Mucosa of rectum (tissue), 2 donors: ENCODE measurements around the gene COMT.
"Not testable (repeated sequence)": the region's sequence is repeated elsewhere in the genome, so short reads cannot be mapped to it uniquely, and the experiment has no call there.

ENCODE experiments used
- H3K27ac ChIP-seq, 2 donors: one replicate each; pipeline ENCODE4 v1.7.0; 2013; ENCODE audit warnings: inconsistent platforms in 2 of 2, low read depth in 2 of 2, low read length in 2 of 2
- H3K27me3 ChIP-seq, 2 donors: one replicate each; pipeline ENCODE4 v1.7.0; 2013; ENCODE audit warnings: low read length in 2 of 2; ENCODE audit not compliant: control insufficient read depth in 2 of 2, insufficient read depth in 2 of 2
- H3K36me3 ChIP-seq, 2 donors: one replicate each; pipeline ENCODE4 v1.7.0; 2013; ENCODE audit warnings: low read length in 2 of 2; ENCODE audit not compliant: control insufficient read depth in 2 of 2, insufficient read depth in 2 of 2
- H3K4me1 ChIP-seq, 2 donors: one replicate each; pipeline ENCODE4 v1.7.0; 2013; ENCODE audit warnings: low read length in 2 of 2, mild to moderate bottlenecking in 1 of 2; ENCODE audit not compliant: control insufficient read depth in 2 of 2, insufficient read depth in 2 of 2
- H3K4me3 ChIP-seq, 2 donors: one replicate each; pipeline ENCODE4 v1.7.0; 2013; ENCODE audit warnings: low read length in 2 of 2
- H3K9ac ChIP-seq, 2 donors: one replicate each; pipeline ENCODE4 v1.7.0; 2013; ENCODE audit warnings: low read length in 2 of 2, low read depth in 1 of 2, mild to moderate bottlenecking in 1 of 2
- H3K9me3 ChIP-seq, 2 donors: one replicate each; pipeline ENCODE4 v1.7.0; 2013; ENCODE audit warnings: low read length in 2 of 2; ENCODE audit not compliant: control insufficient read depth in 2 of 2
- donor health status: healthy.
- donor health status: Normal muscosa, but diverticular disease.

Gene COMT

DNA sequence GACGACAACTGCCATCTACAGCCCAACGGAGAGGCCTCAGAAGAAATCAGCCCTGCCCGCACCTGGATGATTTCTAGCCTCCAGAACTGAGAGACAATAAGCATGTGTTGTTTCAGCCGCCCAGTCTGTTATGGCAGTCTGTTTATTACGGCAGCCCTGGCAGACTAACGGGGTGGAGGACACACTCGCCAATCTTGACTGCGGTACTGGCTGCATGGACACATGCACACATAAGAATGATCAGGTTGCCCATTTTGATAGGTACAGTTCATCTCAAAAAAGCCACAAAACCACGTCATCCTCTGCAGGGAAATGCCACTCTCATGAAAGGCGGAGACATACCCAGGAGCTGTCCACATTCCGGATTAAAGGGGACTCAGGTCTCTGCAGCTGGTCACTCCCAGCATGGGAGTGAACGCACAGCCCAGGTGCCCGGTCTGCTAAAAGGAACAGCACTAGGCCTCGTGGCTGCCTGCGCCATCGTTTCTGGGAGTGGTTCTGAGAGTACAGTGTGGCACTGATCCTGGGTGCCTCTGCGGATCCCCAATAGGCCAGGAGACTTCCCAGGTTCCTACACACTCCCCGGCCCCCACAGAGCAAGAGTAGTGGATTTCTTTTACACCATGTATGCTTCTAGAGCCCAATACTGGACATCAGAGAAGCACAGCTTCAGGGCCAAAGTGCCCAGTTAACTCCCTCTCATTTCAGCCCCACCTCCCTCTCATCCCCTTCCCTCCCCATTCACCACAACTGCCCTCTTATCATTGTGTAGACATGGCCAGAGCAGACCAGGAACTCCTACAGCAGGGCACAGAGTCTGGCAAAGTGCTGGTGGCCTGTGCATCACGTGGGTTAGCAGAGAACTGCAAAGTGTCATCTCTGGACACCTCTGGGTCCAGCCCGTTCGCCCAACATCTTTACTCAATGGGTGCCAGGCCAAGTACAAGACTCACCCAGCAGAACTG lies 11.7 kb upstream of the COMT start:
- no peak overlapping the region for H3K9ac ChIP-seq
- H3K4me3 ChIP-seq: no peak overlapping the region
- no peaks in the 10 kb centered on the region for H3K36me3 ChIP-seq
- H3K9me3 ChIP-seq: no peaks in the 10 kb centered on the region
- no peak overlapping the region for H3K27ac ChIP-seq
- no peaks in the 10 kb centered on the region for H3K4me1 ChIP-seq
- H3K27me3 ChIP-seq: no peaks in the 10 kb centered on the region

DNA sequence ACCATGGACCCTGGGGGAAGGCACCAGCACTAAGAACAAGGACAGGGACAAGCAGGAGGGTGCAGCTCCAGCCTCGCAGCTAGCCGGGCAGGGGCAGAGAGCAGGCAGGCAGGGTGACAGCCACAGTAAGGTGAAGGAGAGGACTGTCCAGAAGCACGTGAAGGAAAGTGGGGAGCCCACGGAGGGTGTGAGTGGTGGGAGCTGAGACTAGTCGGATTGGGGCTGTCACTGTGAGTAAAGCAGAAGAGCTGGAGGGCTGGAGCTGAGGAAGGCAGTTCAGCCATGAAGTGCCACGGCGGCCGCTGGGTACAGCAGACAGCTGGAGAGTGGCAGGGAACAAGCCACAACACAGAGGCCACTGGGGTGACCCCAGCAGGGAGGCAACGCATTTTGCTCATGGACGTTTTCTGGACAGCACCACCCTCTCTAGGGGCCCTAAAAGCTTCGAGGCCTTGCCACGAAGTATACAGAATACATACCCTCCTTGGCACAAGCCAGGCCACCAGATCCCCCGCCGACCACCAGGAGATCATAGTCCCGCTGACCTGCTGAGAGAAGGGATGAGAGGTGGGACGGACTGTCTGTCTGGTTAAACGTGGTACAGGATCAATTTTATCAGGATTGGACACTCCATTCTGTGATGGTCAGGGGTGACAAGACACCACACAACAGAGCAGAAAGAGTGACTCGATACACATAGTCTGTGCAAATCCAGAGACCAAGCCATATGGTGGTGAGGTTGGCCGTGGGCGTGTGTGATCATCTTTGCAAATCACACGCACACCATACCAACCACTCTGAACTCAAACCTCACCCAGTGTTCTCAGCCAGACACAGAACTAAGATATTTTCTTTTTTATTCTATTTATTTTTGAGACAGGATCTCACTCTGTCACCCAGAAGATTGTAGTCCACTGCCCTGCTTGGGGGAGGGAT lies 10.8 kb upstream of the COMT start:
- Histone ChIP-seq H3K36me3 (no peaks in the 10 kb centered on the region), H3K9me3 (no peaks in the 10 kb centered on the region), H3K27ac (no peak overlapping the region), H3K4me1 (no peaks in the 10 kb centered on the region), H3K4me3 (no peak overlapping the region), H3K27me3 (no peaks in the 10 kb centered on the region), H3K9ac (no peak overlapping the region)

DNA sequence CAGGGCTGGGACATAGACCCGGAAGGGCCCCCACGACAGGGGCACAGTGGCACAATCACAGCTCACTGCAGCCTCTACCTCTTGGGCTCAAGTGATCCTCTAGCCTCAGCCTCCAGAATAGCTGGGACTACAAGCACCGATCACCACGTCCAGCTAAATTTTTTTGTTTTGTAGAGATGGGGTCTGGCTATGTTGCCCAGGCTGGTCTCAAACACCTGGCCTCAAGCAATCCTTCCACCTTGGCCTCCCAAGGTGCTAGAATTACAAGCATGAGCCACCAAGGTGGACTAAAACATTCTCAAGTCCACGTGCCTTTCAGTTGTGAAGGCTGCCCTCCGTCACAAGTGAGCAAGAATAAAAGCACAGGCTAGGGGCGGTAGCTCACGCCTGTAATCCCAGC lies 10.1 kb upstream of the COMT start:
- Histone ChIP-seq H3K36me3 (no peaks in the 10 kb centered on the region), H3K4me3 (no peak overlapping the region), H3K4me1 (no peaks in the 10 kb centered on the region), H3K9ac (no peak overlapping the region), H3K27ac (no peak overlapping the region), H3K9me3 (no peaks in the 10 kb centered on the region), H3K27me3 (no peaks in the 10 kb centered on the region)

DNA sequence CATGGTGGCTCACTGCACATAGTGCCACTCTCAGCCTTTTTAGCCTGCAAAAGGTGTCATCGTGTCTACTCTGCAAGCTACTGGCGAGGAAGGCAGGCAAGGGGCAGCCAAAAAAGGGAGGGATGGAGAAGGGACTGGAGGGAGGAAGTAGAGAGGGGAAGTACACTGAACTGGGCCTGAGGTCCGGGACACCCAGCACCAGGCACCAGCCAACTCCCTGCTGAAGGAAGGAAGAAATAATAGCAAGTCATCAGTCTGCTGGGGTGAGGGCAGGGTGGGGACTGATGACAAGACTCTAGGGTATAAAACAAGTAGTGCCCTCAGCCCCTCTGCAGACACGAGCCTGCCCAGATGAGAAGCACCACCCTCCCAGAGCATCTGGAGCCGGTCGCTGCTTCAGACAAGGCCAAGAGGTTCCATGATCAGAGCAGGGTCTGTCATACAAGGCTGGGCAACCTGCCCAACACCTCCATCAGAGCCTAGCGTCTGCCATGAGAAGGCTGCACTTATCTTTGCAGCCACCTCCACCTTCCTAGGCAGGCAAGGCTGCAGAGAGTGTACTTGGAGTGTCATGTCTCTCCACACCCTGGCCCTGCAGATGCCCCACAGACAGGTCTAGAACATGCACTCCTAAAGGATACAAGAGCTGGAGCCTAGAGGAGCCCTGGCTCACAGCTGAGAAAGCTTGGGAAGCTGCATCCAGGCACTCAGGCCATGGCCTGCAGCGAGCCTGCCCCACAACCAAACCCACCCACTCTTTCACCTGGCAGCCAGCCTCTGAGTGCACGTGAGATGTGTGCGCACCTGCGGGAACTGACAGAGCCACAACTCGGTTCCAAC lies 9.0 kb upstream of the COMT start:
- Histone ChIP-seq H3K9ac (no peak overlapping the region), H3K4me3 (no peak overlapping the region), H3K27me3 (no peaks in the 10 kb centered on the region), H3K36me3 (no peaks in the 10 kb centered on the region), H3K27ac (no peak overlapping the region), H3K4me1 (no peaks in the 10 kb centered on the region), H3K9me3 (no peaks in the 10 kb centered on the region)

DNA sequence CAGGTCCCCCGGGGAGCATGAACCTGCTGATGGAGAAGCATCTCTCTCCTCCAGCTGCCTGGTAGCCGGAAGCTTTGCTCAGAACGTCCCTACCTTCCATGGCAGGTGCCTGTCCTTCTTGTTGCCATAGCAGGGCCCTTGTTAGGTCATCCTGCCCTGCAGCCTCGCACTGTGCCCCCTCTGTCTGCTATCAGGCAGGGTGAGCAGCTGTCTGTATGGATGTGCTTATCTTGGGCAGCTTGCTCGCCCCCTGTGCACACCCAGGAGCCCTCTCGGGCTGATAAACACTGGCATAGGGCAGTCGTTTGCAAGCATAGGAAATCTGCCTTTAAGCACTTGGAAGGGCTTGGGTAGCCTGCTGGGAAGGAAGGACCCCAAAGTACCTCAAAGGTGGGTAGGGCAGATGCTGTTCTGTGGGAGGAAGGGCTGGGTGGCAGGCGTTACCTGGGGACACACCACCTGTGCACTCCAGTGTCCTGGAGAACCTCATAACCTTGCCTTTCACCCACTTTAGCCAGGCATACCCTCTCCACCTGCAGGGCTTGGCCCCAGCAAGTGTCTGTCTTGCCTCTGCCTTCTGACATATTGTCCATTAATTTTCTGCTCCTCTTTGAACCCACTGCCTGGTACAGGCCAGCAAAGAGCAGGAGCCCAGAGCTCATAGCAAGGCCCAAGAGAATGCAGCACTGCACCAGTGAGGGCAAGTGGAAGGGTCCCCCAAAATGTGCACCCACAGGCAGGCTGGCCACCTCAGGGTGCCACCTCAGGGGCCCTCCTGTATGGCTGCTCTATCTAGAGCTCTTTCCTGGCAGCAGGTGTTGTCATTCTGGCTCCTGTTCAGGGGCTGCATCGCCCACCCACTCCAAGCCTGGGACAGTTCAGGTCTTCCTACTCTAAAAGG lies 8.0 kb upstream of the COMT start:
- Histone ChIP-seq H3K4me1 (no peaks in the 10 kb centered on the region), H3K9ac (no peak overlapping the region), H3K9me3 (no peaks in the 10 kb centered on the region), H3K27ac (no peak overlapping the region), H3K4me3 (no peak overlapping the region), H3K36me3 (no peaks in the 10 kb centered on the region), H3K27me3 (no peaks in the 10 kb centered on the region)

DNA sequence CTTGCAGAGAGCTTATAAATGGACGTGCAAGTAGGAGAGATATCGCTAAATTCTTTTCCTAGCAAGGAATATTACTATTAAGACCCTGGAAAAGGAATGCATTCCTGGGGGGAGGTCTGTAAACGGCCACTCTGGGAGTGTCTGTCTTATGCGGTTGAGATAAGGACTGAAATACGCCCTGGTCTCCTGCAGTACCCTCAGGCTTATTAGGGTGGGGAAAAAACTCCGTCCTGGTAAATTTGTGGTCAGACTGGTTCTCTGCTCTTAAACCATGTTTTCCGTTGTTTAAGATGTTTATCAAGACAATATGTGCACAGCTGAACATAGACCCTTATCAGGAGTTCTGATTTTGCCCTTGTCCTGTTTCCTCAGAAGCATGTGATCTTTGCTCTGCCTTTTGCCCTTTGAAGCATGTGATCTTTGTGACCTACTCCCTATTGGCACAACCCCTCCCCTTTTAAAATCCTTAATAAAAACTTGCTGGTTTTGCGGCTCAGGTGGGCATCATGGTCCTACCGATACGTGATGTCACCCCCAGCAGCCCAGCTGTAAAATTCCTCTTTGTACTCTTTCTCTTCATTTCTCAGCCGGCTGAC lies 6.4 kb upstream of the COMT start:
- not testable (repeated sequence) for H3K4me1 ChIP-seq, H3K4me3 ChIP-seq, H3K27ac ChIP-seq, H3K9me3 ChIP-seq, H3K36me3 ChIP-seq, H3K27me3 ChIP-seq, H3K9ac ChIP-seq

DNA sequence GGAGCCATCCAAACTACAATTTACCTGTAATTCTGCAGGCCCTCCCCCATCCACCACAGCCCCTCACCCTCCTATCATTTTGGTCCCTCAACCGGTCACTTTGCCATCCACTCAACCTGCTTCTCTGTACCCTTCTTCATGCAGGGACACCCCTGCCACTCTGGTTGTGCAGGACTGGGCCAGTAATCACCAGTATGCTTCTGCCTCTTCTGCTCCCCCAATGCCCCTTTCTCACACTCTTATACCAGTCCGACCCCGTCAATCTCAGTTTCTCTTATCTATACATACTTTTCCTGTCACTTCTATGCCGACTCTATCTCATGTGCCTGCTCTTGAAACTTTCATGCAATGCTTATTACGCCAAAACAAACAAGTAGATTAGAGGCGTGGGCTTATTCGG lies 5.1 kb upstream of the COMT start:
- Histone ChIP-seq H3K4me3 (no peak overlapping the region), H3K27ac (no peak overlapping the region), H3K9ac (no peak overlapping the region), H3K4me1 (peaks cover 8% of the 10 kb centered on the region in 2 donors), H3K9me3 (no peaks in the 10 kb centered on the region), H3K27me3 (no peaks in the 10 kb centered on the region), H3K36me3 (no peaks in the 10 kb centered on the region)

DNA sequence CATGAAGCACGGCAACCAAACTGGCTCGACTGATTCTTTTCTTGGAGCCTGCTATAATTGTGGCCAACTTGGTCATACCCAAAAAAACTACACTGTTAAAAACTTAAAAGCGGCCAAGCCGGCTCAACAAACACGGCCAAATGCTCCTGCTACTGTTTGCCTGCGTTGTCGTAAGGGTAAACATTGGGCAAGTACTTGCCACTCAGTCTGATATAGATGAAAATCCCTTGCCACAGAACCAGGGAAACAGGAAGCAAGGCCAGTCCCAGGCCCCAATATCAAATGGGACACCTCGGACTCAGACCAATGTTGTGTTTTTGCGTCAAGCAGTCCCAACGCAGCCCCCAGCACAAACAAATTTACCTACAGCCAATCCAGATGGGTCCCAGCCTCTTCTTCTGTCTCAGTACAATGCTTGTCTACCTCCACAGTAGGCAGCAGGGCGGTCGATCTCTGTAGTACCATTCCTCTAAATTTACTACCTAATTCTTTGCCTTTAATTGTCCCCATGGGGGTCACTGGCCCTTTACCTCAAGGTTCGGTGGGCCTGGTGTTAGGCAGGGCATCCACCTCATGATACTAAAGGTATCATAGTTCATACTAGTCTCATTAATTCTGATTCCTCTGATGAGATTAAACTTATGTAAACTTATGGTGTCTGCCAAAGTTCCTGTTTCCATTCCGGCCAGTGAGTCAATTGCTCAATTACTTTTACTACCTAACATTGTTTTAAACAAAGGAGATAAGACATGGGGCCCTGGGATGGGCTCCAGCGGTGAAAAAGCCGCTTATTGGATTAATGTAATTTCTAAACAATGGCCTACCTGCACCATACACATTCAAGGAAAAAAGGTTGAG lies 3.7 kb upstream of the COMT start:
- Histone ChIP-seq H3K27ac (no peak overlapping the region), H3K9ac (no peak overlapping the region), H3K4me1 (peaks cover 14 to 18% of the 10 kb centered on the region in 2 donors), H3K4me3 (no peak overlapping the region), H3K9me3 (no peaks in the 10 kb centered on the region), H3K27me3 (no peaks in the 10 kb centered on the region), H3K36me3 (no peaks in the 10 kb centered on the region)
